Adipose tissue (tissue), 3 donors: ENCODE data around the gene EXD3. TPM values are rescaled to one million over a fixed set of nuclear protein-coding genes. Genes with fewer than 3 reads are reported as not detected.
"Not testable (repeated sequence)": the region's sequence is repeated elsewhere in the genome, so short reads cannot be mapped to it uniquely, and the experiment has no call there.

Source experiments
- H3K27ac ChIP-seq: one replicate; pipeline ENCODE4 v1.5.1; 2013; ENCODE audit warnings: low read depth, low read length
- WGBS, 3 donors: extraction: QIAGEN DNeasy Blood & Tissue Kit; methylation state at CpG; one replicate each; pipeline ENCODE4 v1.1.7; 2013; 5-methylcytosine and 5-hydroxymethylcytosine counted together
- polyA plus RNA-seq, 3 donors: library from polyadenylated mRNA; stranded (reverse); fragments of 200-250 nt; gene quantifications; one replicate each; pipeline ENCODE4 v1.2.3, GENCODE V29; 2013
- donor health status: healthy with polysubstance abuse.
- donor health status: Bipolar disorder and iron deficiency.
- donor health status: healthy.

EXD3 gene
- polyA plus RNA-seq, 3 donors = 7.6 to 38.5 (median 14.0) TPM

- H3K27ac ChIP-seq = not testable (repeated sequence)
- WGBS, 3 donors = 89 to 91% (median 90%) methylated on average over 36 to 37 of the region's 37 CpGs
Measured at GRCh38 chr9:137378688-137379410, 44.1 kb downstream of the EXD3 start.

- 94 to 98% (median 97%) methylated on average over 12 of the region's 12 CpGs for WGBS, 3 donors
- no peak overlapping the region for H3K27ac ChIP-seq
Measured at GRCh38 chr9:137376386-137376785, 46.6 kb downstream of the EXD3 start.

DNA sequence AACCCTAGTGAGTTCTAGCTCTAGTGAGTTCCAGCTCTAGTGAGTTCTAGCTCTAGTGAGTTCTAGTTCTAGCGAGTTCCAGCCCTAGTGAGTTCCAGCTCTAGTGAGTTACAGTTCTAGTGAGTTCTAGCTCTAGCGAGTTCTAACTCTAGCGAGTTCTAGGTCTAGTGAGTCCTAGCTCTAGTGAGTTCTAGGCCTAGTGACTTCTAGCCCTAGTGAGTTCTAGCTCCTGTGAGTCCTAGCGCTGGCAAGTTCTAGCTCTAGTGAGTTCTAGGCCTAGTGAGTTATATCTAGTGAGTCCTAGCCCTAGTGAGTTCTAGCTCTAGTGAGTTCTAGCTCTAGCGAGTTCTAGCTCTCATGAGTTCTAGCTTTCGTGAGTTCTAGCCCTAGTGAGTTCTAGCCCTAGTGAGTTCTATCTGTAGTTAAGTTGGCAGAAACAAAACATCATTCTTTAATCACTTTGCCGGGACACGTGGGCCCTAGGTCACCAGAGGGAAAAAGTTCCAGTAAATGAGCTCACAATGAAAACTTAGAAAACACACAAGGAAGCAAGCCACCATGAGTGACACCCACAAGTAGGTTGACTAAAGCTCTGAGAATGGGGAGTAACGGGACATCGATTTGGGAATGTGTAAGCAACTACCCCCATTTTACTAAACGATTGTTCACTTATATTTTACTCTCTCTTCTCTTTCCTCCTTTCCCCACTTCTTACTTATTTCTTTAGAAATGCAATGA, 47.5 kb downstream of the EXD3 start:
- H3K27ac ChIP-seq = no peak overlapping the region
- WGBS, 3 donors = 98 to 99% (median 98%) methylated on average over 11 of the region's 11 CpGs

GRCh38 chr9:137374131-137374845, 48.7 kb downstream of the EXD3 start:
- 95 to 96% (median 96%) methylated on average over 37 of the region's 37 CpGs for WGBS, 3 donors
- H3K27ac ChIP-seq = no peak overlapping the region

GRCh38 chr9:137373611-137373980, 49.4 kb downstream of the EXD3 start:
- H3K27ac ChIP-seq = no peak overlapping the region
- 95 to 96% (median 96%) methylated on average over 16 of the region's 16 CpGs for WGBS, 3 donors

DNA sequence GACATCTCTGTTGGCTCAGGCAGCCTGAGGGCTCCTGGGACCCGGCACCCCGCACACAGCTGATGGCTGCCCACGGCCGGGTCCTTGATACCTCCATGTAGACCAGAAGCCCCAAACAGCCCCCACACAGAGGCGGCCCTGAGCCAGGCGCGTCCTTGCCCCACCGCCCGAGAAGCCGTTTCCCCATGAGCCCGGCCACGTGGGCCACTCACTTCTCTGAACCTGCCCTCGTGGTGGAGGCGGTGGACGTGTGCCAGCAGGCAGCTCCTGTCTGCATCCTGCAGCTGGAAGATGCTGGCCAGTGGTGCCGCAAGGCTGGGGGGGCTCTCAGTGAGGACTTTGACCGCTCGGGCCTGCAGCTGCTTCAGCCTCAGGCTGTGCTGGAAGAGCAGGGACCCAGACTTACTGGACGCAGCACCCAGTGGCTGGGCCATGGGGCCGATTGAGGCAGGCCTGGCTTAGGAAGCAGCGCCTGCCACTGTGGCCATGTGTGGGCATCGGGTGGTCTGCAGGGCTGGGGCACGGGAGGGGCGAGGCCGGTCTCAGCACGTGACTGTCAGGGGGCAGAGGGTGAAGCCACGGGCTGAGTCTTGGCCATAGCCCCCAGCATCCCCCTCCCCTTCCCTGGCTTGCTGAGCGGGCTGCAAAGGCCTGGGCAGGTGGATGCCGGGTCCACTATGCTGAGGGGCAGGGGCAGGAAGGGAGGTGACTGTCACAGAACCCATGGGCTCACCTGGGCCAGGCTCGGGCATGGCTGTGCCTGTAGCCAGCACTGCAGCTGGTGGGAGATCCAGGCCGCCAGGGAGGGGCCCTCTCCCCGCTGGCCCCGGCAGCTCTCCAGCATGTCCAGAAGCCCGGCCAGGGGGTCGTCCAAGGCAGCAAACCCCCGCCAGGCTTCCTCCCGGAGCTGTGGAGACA, 50.0 kb downstream of the EXD3 start:
- WGBS, 3 donors = 91 to 92% (median 92%) methylated on average over 35 to 37 of the region's 37 CpGs
- no peak overlapping the region for H3K27ac ChIP-seq

DNA sequence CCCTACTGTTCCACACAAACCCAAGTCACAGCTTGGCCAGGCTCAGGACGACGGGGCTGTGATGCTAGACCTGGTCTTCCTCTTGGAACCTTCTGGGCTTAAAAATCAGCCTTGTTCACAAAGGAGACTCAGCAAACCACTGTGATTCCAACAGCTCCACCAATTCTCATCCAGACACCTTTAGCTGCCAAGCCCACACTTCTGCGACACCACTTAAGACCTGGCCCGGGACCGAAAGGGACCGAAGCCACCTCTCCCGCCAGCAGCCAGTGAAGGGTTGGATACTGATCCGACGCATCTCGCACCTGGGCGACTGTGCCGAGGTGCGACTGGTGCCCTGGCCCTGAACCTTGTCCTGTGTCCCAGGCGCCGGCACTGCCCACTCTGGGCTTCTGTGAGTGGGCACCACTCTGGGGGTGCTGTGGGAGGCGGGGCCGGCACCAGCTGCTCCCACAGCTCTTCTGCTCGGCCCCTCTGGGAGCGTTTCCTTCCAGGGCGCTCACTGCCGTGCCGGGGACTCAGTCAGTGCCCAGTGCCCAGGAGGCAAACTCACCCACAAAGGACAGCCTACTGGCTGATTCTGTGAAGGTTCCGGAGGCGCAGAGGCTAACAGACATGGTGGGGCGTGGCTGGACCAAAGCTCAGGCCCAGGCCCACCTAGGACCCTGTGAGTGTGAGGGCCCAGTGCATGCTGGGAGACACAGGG, 50.9 kb downstream of the EXD3 start:
- 96 to 98% (median 97%) methylated on average over 24 to 25 of the region's 25 CpGs for WGBS, 3 donors

DNA sequence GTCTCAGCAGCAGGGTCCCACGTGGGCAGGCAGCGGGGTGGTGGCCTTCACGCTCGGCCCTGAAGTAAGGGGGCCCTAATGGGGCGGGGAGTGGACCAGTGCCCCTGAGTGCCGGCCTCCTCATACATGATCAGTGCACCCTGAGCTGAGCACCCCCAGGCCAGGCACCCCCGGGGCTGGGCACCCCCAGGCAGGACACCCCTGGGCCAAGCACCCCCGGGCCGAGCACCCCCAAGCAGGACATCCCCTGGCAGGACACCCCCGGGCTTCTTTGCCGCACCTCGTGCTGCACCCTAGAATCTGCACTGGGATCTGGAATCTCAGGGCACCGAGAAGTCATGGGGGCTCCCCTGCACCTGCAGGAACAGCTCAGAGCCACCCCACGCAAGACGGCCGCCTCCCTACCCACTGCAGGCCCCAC, 51.4 kb downstream of the EXD3 start:
- H3K27ac ChIP-seq = no peak overlapping the region
- WGBS, 3 donors = 93 to 94% (median 94%) methylated on average over 16 of the region's 16 CpGs

More for the DNA sequence above, 50.9 kb downstream of the EXD3 start:
- no peak overlapping the region for H3K27ac ChIP-seq

GRCh38 chr9:137370865-137371520, 52.0 kb downstream of the EXD3 start:
- no peak overlapping the region for H3K27ac ChIP-seq
- WGBS, 3 donors = 79 to 90% (median 86%) methylated on average over 51 to 52 of the region's 52 CpGs

- WGBS, 3 donors = 79 to 87% (median 80%) methylated on average over 20 of the region's 20 CpGs
- no peak overlapping the region for H3K27ac ChIP-seq
Measured at GRCh38 chr9:137369911-137370764, 52.8 kb downstream of the EXD3 start.

DNA sequence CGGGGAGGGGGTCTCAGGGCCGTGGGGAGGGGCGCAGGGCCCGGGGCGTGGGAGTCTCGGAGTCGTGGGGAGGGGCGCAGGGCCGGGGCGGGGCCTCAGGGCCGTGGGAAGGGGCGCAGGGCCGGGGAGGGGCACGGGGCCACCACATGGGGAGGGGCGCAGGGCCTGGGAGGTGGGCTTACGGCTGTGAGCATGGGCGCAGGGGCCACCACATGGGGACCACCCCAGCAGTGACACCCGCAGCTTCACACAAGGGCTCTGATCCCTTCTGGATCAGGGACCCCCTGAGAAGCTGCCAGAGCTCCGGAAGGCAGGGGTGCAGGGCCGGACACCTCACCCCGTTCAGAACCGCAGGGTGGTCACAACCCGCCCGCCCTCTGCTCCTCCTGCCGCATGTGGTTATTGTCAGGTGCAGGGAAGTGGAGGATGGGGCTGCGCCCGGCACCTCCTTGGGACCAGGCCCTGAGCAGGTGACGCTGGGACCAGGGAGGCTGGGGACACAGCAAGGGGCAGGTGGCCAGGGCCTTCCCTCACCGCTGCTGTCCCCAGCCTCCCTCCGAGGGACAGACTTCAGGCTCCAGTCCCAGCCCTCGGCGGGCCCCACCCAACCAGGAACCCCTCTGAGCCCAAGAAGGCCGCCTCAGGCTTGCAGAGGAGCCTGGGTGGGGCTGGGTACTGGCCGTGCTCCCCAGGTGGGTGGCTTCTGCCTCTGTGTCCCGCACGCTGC, 53.7 kb downstream of the EXD3 start:
- H3K27ac ChIP-seq = no peak overlapping the region
- WGBS, 3 donors = 87 to 92% (median 88%) methylated on average over 27 to 36 of the region's 36 CpGs

- no peak overlapping the region for H3K27ac ChIP-seq
- 60 to 65% (median 63%) methylated on average over 42 to 51 of the region's 51 CpGs for WGBS, 3 donors
Measured at GRCh38 chr9:137368431-137369035, 54.4 kb downstream of the EXD3 start.

GRCh38 chr9:137367506-137368430, 55.2 kb downstream of the EXD3 start:
- H3K27ac ChIP-seq = no peak overlapping the region
- 86 to 89% (median 89%) methylated on average over 38 of the region's 38 CpGs for WGBS, 3 donors

DNA sequence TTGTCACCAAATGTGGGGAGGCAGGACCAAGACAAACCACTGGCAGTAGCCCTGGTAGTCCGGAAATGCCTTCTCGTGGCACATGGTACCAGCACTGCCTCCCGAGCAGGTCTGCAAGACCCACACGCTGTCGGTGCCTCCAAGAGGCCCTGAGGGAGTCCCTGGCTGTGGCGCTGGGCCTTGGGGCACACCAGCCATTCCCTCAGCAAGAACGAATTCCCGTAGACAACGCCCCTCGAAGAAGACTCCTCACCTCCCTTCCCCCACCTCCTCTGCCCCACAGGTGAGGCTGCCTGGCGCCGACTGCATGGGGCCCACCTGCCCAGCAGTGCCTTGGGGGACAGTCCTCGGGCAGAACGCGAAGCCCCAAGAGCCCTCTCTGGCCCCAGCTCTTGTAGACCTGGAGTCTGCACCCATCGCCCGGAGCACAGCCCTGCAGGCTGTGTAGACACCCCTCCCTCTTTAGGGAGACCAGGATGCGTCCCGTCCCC, 56.0 kb downstream of the EXD3 start:
- 94 to 98% (median 96%) methylated on average over 19 of the region's 19 CpGs for WGBS, 3 donors
- H3K27ac ChIP-seq = no peak overlapping the region
